H9 (cell line): ENCODE results near the gene VSIG10L. TPM values are rescaled to one million over a fixed set of nuclear protein-coding genes. Genes with fewer than 3 reads are reported as not detected.

Source experiments
- DNase-seq: peaks from one replicate; pipeline ENCODE4 v3.0.0-alpha.2; 2017
- H2AFZ ChIP-seq: one replicate; pipeline ENCODE4 v1.6.1; 2013; ENCODE audit warnings: mild to moderate bottlenecking, low read length, control low read depth, moderate library complexity
- H2AK5ac ChIP-seq: 2 replicates; pipeline ENCODE4 v1.6.1; 2013; ENCODE audit warnings: low read length, control low read depth, mixed read lengths; ENCODE audit not compliant: insufficient read length
- H2BK120ac ChIP-seq: one replicate; pipeline ENCODE4 v1.6.1; 2013; ENCODE audit warnings: low read depth, mild to moderate bottlenecking, low read length, control low read depth, inconsistent platforms; ENCODE audit not compliant: poor library complexity, severe bottlenecking
- H2BK12ac ChIP-seq: 2 replicates; pipeline ENCODE4 v1.6.1; 2013; ENCODE audit warnings: low read length, control low read depth, mixed read lengths, low read depth; ENCODE audit not compliant: insufficient read length
- H2BK15ac ChIP-seq: 2 replicates; pipeline ENCODE4 v1.6.1; 2013; ENCODE audit warnings: low read depth, low read length, control low read depth
- H2BK20ac ChIP-seq: one replicate; pipeline ENCODE4 v1.6.1; 2013; ENCODE audit warnings: low read depth, mild to moderate bottlenecking, low read length, control low read depth, inconsistent platforms; ENCODE audit not compliant: poor library complexity, severe bottlenecking
- H2BK5ac ChIP-seq: 2 replicates; pipeline ENCODE4 v1.6.1; 2013; ENCODE audit warnings: low read length, control low read depth, mixed read lengths; ENCODE audit not compliant: insufficient read length
- H3K14ac ChIP-seq: 2 replicates; pipeline ENCODE4 v1.6.1; 2013; ENCODE audit warnings: low read length, control low read depth; ENCODE audit not compliant: insufficient read depth
- H3K18ac ChIP-seq: 2 replicates; pipeline ENCODE4 v1.6.1; 2013; ENCODE audit warnings: low read depth, mild to moderate bottlenecking, mixed read lengths, low read length, control low read depth; ENCODE audit not compliant: insufficient read length
- H3K23ac ChIP-seq: 2 replicates; pipeline ENCODE4 v1.6.1; 2013; ENCODE audit warnings: low read length, control low read depth, mixed read lengths, low read depth; ENCODE audit not compliant: insufficient read length
- H3K23me2 ChIP-seq: 2 replicates; pipeline ENCODE4 v1.6.1; 2013; ENCODE audit warnings: low read depth, mild to moderate bottlenecking, mixed read lengths, low read length, control low read depth; ENCODE audit not compliant: insufficient read length, poor library complexity, severe bottlenecking
- H3K27ac ChIP-seq: 2 replicates; pipeline ENCODE4 v1.5.1; 2013; ENCODE audit warnings: low read length, control low read depth, mixed read lengths, low read depth; ENCODE audit not compliant: insufficient read length
- H3K27me3 ChIP-seq: 2 replicates; pipeline ENCODE4 v1.6.1; 2013; ENCODE audit warnings: low read length, control low read depth, inconsistent platforms; ENCODE audit not compliant: insufficient read depth
- H3K4ac ChIP-seq: 2 replicates; pipeline ENCODE4 v1.6.1; 2013; ENCODE audit warnings: low read depth, mild to moderate bottlenecking, control low read depth, inconsistent platforms, low read length, moderate library complexity
- H3K4me1 ChIP-seq: 2 replicates; pipeline ENCODE4 v1.6.1; 2013; ENCODE audit warnings: low read length, control low read depth, inconsistent platforms; ENCODE audit not compliant: insufficient read depth
- H3K4me2 ChIP-seq: 2 replicates; pipeline ENCODE4 v1.6.1; 2013; ENCODE audit warnings: low read length, control low read depth, mixed read lengths; ENCODE audit not compliant: insufficient read length, insufficient read depth
- H3K56ac ChIP-seq: 2 replicates; pipeline ENCODE4 v1.6.1; 2013; ENCODE audit warnings: low read depth, mild to moderate bottlenecking, mixed read lengths, low read length, control low read depth; ENCODE audit not compliant: insufficient read length
- H3K79me1 ChIP-seq: 2 replicates; pipeline ENCODE4 v1.6.1; 2013; ENCODE audit warnings: low read depth, mild to moderate bottlenecking, moderate library complexity, low read length, control low read depth, inconsistent platforms; ENCODE audit not compliant: insufficient read depth, poor library complexity, severe bottlenecking
- H3K79me2 ChIP-seq: 2 replicates; pipeline ENCODE4 v1.6.1; 2013; ENCODE audit warnings: low read length, control low read depth, inconsistent platforms; ENCODE audit not compliant: insufficient read depth
- H3K9ac ChIP-seq: 2 replicates; pipeline ENCODE4 v1.6.1; 2013; ENCODE audit warnings: low read length, control low read depth, mixed read lengths; ENCODE audit not compliant: insufficient read length; ENCODE audit errors: extremely low read depth
- H3K9me3 ChIP-seq: one replicate; pipeline ENCODE4 v1.6.1; 2013; ENCODE audit warnings: low read depth, low read length, inconsistent platforms; ENCODE audit not compliant: control insufficient read depth
- H3T11ph ChIP-seq: one replicate; pipeline ENCODE4 v1.6.1; 2013; ENCODE audit warnings: mild to moderate bottlenecking, low read length, control low read depth, inconsistent platforms
- H4K20me1 ChIP-seq: one replicate; pipeline ENCODE4 v1.6.1; 2013; ENCODE audit not compliant: control insufficient read depth, insufficient read length, insufficient read depth
- H4K5ac ChIP-seq: 2 replicates; pipeline ENCODE4 v1.6.1; 2013; ENCODE audit warnings: low read depth, mild to moderate bottlenecking, mixed read lengths, low read length, control low read depth; ENCODE audit not compliant: insufficient read length
- H4K8ac ChIP-seq: replicated peaks from 2 replicates; pipeline ENCODE4 v1.6.1; 2013; ENCODE audit warnings: low read length, control low read depth, mixed read lengths, low read depth; ENCODE audit not compliant: insufficient read length
- H4K91ac ChIP-seq: 2 replicates; pipeline ENCODE4 v1.6.1; 2013; ENCODE audit warnings: low read depth, mild to moderate bottlenecking, moderate library complexity, mixed read lengths, low read length, control low read depth; ENCODE audit not compliant: insufficient read length
- H3K27ac Mint-ChIP-seq, 3 experiments: 2 replicates in 2 of 3; 3 replicates in 1 of 3; pipeline ENCODE4 v1.8.0; 2020 to 2021; ENCODE audit warnings: mixed read lengths in 3 of 3, mild to moderate bottlenecking in 1 of 3, moderate library complexity in 1 of 3
- H3K27me3 Mint-ChIP-seq: 2 replicates; pipeline ENCODE4 v1.8.0; 2021; ENCODE audit warnings: low read depth, mild to moderate bottlenecking, moderate library complexity, mixed read lengths
- H3K36me3 Mint-ChIP-seq, 3 experiments: 2 replicates in 2 of 3; 3 replicates in 1 of 3; pipeline ENCODE4 v1.8.0; 2020 to 2021; ENCODE audit warnings: low read depth in 3 of 3, mixed read lengths in 3 of 3; ENCODE audit not compliant: insufficient read depth in 1 of 3
- H3K4me1 Mint-ChIP-seq, 2 experiments: 2 replicates each; pipeline ENCODE4 v1.8.0; 2020; ENCODE audit warnings: mixed read lengths in 2 of 2
- H3K4me3 Mint-ChIP-seq, 2 experiments: 2 replicates in 1 of 2; 3 replicates in 1 of 2; pipeline ENCODE4 v1.8.0; 2020 to 2021; ENCODE audit warnings: mild to moderate bottlenecking in 2 of 2, mixed read lengths in 2 of 2, moderate library complexity in 1 of 2
- H3K9me3 Mint-ChIP-seq, 2 experiments: 2 replicates in 1 of 2; 3 replicates in 1 of 2; pipeline ENCODE4 v1.8.0; 2020; ENCODE audit warnings: mild to moderate bottlenecking in 2 of 2, mixed read lengths in 2 of 2, moderate library complexity in 1 of 2
- CTCF ChIP-seq: fragments of 200-600 bp; sonication (generic); conservative IDR thresholded peaks from 3 replicates; pipeline ENCODE4 v1.8.0; 2021; ENCODE audit warnings: antibody characterized with exemption, mild to moderate bottlenecking
- WGBS: extraction: QIAGEN DNeasy Blood & Tissue Kit; methylation state at CpG from one replicate; pipeline ENCODE4 v1.1.7; 2013; ENCODE audit warnings: missing lambda C conversion rate, low lambda C conversion rate, mixed read lengths; ENCODE audit not compliant: insufficient read length; ENCODE audit errors: extremely low coverage; 5-methylcytosine and 5-hydroxymethylcytosine counted together
- total RNA-seq: library from RNA; stranded (reverse); gene quantifications from 2 replicates; pipeline ENCODE4 v1.2.1, GENCODE V29; 2021

The VSIG10L gene
- total RNA-seq, 1 experiment from 2014 or later, result 5.6 TPM

GRCh38 chr19:51317376-51317775, 24.6 kb downstream of the VSIG10L start:
- Mint-ChIP-seq H3K4me3 (no peak overlapping the region), H3K27me3 (no peaks in the 10 kb centered on the region; the same call in none of the 2 replicates)
- no CpG with 5 or more reads among the region's 3 CpGs for WGBS

More at GRCh38 chr19:51317376-51317775, 24.6 kb downstream of the VSIG10L start:
- no peaks in the 10 kb centered on the region for H3K79me2 ChIP-seq
- H4K8ac ChIP-seq, result no peak overlapping the region
- Mint-ChIP-seq H3K36me3 (peaks cover 6 to 13% (median 12%) of the 10 kb centered on the region in 3 experiments; a peak in 6 of 7 replicates), H3K27ac (no peak overlapping the region), H3K4me1 (peaks cover 15 to 17% of the 10 kb centered on the region in 2 experiments), H3K9me3 (peaks cover 0 to 6% of the 10 kb centered on the region in 2 experiments; a peak in 2 of 5 replicates)
- no peaks in the 10 kb centered on the region for H3K79me1 ChIP-seq
- H3K56ac ChIP-seq, result no peak overlapping the region
- no peak overlapping the region for H2BK120ac ChIP-seq
- H3K27ac ChIP-seq, result no peak overlapping the region
- no peak for TF ChIP-seq CTCF
- H2BK5ac ChIP-seq, result no peak overlapping the region
- H4K5ac ChIP-seq, result no peak overlapping the region
- no peak overlapping the region for H2BK20ac ChIP-seq
- H2AFZ ChIP-seq, result no peak overlapping the region
- H3K4me1 ChIP-seq, result peaks cover 4% of the 10 kb centered on the region; the same call in 1 of the 2 replicates
- H3K9ac ChIP-seq, result no peak overlapping the region
- H3T11ph ChIP-seq, result no peak overlapping the region
- no peak overlapping the region for H3K18ac ChIP-seq
- H3K4me2 ChIP-seq, result no peak overlapping the region
- H4K91ac ChIP-seq, result no peak overlapping the region
- H3K9me3 ChIP-seq, result no peaks in the 10 kb centered on the region
- no peak overlapping the region for H3K14ac ChIP-seq
- no peak overlapping the region for H2BK12ac ChIP-seq
- H2AK5ac ChIP-seq, result no peak overlapping the region
- H2BK15ac ChIP-seq, result no peak overlapping the region
- H3K23me2 ChIP-seq, result peaks cover under 1% of the 10 kb centered on the region
- no peaks in the 10 kb centered on the region for H3K27me3 ChIP-seq
- H3K4ac ChIP-seq, result no peak overlapping the region
- DNase-seq, result no peak
- H4K20me1 ChIP-seq, result no peaks in the 10 kb centered on the region
- H3K23ac ChIP-seq, result no peak overlapping the region
